GM21447 (cell line): ENCODE results near the gene LRP2BP.

Experiments
- ATAC-seq: cut with Tn5 transposase; IDR thresholded peaks from one replicate; pipeline ENCODE4 v1.9.1; 2021; ENCODE audit not compliant: unreplicated experiment

The LRP2BP gene

DNA sequence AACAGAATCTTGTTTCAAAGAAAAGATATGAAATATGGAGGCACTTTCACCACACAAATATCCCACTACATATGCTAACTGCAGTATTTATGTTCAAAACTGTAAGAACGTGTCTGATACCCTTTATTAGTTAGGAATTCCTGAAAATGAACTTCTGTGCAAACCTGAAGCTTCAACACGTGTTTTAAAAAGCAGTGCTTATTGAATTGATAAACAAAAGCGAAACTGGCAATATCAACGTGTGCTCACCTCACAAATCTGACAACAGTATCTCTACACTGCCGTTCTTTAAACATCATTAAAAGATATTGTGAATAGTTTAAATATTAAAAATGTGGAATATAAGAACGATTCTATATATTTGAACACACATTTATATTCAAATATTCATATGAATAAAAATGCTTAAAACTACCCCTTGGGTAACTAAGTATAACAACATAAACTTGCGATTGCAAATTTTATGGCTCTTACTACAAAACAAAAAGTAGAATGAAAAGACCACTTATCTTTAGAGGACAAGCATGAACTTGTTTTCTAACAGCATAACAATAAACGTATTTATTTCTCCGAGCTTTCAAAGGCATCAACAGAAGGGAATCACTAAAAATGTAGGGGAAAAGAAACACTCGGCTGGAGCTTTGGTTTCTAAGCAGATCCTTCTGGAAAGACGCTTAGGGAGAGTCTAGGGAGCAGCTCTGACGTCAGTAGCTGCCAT is at the start of gene LRP2BP:
TSS of gene LRP2BP (minus strand) at position 687 of the 718 bp plus-strand sequence. CDS start 17,738 bp downstream, outside the sequence.
- no peak for ATAC-seq

DNA sequence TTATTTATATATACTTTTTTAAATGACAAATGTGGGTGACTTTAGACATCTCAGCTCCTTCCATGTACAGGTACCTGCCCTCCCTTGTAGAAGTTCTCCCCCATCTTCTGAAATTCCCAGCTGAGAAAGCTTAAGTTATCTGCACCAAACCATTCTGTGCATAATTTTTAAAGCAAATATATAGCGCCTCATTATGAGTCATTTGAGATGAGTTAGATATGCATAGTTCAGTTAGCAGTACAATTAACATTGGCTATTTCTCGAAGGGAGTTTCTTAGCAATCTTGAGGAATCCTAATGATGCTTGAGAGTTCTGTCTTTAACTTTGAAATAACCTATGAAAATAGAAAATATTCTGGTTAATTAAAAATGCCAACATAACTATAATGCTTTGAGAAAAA is 49.5 kb upstream of the LRP2BP start:
- ATAC-seq = no peak

DNA sequence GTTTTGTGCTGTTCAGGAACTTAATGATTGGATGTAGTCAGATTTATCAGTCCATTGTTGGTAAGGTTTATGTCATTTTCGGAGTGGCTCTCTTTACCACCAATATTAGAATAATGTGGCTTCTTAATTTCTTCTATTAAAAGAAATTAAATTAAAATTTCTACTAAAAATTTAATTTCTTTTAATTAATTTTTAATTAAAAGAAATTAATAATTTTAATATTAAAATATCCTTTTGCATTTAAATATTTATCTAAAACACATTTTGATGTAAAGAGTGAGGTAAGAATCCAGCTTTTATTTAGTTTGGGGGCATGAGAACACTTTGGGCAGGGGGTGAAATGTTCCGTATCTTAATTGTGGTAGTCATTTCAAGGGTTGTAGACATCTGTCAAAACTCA is 45.8 kb upstream of the LRP2BP start:
- ATAC-seq = no peak

DNA sequence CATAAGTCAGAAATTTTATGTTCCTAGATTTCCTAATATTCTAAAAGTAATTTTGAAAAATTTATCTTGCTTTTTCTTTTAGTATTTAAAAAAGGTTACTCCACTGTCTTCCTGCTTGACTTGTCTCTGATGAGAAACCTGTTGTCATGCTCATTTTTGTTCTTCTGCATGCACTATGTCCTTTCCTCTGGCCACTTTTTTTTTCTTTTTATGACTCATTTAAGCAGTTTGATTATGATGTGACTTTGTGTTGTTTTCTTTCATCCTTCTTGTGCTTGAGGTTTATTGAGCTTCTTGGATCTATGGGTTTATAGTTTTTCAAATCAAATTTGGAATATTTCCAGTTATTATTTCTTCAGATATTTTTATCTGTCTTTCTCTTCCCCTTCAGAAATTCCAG is 42.1 kb upstream of the LRP2BP start:
- ATAC-seq = no peak

DNA sequence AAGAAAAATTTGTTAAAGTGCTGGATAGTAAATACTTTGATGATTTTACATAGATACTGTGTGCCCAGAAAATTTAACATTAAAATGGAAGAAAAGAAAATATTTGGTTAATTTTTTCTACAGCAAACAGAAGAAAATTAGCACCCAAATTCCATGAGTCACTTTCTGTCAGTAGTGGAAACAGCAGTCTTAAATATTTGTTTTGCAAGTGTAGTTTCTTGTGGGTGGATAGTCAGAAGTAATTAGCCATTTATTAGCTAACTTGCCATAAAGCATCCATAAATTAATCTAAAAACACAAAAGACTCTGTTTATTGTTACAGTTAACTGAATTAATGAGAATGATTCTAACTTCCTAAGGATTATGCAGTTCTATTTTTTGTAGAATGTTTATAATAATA is 39.7 kb upstream of the LRP2BP start:
- ATAC-seq = no peak

DNA sequence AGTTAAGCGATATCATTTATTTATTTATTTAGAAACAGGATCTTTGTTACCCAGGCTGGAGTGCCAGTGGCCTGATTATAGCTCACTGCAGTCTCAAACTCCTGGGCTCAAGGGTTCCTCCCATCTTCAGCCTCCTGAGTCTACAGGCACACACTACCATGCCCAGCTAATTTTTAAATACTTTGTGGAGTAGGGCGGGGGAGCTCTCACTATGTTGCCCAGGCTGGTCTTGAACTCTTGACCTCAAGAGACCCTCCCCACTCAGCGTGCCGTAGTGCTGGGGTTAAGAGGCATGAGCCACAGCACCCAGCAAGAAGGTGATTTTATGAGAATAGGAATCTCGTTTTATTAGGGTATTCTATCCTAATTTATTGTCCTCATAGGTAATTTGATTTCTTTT is 33.9 kb upstream of the LRP2BP start:
- ATAC-seq = no peak

DNA sequence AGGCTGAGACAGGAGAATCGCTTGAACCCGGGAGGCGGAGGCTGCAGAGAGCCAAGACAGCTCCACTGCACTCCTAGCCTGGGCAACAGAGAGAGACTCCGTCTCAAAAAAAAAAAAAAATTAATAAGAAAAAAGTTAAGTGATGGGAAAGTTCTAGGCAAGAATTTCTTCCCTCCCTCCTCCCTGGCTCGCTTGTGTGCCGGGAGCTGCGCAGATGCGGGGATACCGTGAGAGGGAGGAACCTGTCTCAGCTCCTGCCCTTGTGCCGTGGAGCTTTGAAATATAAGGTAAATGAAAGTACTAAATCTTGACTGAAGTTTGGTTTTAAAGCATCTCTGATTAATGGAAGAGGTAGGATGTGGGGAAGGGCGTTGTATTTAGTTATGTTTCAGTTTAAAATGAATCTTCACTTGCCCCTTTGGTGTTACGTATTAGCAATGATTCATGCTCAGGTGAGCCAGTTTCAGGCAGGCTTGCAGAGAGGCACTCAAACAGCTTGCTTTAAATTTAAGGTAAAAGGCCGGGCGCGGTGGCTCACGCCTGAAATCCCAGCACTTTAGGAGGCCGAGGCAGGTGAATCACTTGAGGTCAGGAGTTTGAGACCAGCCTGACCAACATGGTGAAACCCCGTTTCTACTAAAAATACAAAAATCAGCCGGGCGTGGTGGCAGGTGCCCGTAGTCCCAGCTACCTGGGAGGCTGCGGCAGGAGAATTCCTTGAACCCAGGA is 31.4 kb upstream of the LRP2BP start:
- ATAC-seq = no peak

DNA sequence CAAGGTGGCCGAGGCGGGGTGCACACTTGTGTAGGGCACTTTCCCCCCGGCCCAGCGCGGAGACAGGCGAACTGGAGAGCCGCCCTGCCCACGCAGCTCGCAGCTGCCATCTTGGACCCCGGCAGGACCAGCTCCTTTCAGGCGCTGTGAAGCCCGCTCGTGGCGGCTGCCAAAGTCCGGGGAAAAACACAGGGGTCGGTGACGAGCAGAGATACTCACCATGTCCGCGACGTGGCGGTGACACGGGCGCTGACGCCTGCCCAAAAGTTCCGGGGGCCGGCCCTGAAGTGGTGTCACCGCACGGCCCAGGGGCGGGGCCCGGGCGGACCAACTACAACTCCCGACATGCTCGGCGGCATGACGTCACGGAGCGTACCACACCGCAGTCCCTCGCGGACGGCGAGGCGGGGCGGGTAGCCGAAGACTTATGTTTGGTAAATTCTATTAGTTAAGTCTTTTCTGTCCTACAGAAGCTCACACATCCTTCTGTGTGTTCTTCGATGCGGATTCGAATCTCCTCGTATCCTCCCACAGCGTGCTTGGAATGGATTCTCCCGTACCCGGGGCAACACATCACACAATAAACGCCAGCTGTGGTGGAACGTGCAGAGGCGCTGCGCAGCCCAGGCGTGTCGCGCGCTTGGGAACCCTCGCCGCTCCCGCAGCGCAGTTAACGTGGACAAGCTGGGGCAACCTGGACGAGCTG is 30.1 kb upstream of the LRP2BP start, which contains the start of gene UFSP2:
TSS of gene UFSP2 (minus strand) at position 318 of the 706 bp plus-strand sequence. CDS start at position 222, 96 bp downstream.
- ATAC-seq = peak; percentile 93

DNA sequence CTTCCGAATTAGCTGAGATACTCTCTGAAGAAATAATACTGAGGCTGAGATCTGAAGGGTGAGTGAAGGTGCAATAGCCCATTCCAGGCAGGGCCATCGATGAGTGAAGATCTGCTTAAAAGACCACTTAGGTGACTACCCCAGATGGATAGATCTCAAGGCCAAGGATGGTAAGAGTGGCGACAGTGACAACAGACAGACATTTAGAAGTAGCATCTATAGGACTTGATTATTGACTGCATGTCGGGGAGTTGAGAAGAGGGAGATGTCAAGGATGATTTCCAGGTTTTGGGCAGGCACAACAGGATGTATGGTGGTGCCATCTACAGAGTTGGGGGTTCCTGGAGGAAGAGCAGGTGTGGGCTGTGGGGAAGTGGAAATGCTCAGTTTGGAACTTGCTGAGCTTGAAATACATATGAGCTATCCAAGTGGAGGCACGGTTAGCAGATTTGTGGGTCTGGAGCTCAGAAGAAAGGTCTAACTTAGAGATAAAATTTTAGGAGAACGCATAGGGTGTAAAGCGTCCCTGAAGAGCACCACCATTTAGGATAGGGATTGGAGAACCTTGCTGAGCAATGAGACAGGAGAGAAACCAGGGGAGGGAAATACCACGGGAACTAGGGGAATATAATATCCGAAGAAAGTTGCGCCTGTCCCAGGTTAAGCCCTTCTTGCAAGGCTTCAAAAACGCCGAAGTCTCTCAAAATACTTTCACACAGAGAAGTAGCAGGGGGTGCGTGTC is 29.4 kb upstream of the LRP2BP start:
- peak; percentile 7 for ATAC-seq

DNA sequence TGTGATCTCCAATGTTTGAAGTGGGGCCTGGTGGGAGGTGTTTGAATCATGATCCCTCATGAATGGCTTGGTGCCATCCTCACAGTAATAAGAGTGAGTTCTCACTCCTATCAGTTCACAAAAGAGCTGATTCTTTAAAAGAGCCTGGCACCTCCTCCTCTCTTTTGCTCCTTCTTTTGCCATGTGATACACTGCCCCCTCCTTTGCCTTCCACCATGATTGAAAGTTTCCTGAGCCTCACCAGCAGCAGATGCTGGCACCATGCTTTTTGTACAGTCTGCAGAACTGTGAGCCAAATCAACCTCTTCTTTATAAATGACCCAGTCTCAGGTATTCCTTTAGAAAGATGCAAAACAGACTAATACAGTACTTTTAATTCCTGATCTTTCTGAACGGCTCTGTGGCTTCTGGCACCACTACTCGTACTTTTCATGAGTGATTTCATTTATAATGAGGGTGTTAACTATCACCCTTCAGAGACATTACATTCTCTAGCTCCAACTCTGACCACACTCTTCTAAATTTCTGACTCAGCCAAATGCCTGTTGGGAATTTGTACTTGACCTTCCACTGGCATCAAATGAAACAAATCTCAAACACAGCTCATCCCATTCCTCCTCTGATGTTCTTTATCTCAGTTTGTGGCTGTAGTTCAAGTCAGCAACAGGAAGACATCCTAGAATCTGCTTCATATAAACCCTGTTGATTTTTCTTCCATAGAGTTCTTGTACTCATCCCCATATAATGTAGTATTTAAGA is 25.8 kb upstream of the LRP2BP start:
- ATAC-seq = no peak

DNA sequence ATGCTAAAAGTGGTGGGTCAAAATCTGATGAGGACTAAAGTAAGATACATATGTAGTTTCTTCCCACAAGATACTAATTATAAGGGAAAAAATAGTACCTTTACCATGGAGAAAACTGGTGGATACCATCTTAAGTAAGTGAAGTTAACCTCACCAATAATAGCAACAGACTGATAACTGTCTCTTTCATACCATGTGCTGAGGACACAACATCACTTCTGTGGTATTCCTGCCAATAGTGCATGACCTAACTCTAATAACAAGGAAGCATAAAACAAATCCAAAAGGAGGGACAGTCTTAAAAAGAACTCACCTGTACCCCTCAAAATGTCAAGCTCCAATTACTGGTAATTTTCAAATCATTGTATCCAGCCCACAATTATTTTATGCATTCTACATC is 21.2 kb upstream of the LRP2BP start:
- no peak for ATAC-seq

DNA sequence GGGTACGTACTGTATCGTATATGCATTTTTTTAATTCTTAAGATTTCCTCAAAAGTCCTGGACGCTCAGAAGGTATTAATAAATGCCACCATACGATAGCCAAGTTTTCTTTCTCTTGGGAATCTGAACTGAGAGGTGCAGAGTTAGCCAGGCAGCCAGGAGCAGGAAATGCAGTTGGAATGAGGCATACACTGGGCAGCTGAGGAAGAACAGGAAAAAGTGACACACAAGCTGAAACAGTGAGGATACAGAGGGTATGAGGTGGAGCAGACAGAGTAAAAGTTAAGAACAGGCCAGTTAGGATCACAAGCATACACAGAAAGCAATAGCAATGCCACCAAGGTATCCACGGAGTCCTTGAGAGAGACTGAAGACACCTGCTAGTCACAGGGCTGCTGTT is 16.7 kb upstream of the LRP2BP start:
- no peak for ATAC-seq

DNA sequence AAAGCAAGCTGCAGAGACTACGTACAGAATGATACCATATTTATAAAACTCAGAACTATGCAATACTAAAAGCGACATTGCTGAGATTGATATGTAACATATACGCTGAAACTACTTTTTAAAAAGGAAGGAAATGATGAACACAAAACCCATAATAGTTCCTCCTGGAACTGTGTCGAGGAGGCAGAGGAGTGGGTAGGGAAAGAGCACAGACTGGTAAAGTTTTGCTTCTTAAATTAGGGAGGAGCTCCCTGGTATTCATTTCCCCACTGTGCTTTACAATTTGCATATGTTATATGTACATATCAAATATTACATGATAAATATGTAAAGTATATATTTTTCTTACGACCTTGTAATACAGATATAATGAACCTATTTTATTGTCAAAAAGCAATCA is 16.1 kb upstream of the LRP2BP start:
- ATAC-seq = no peak

DNA sequence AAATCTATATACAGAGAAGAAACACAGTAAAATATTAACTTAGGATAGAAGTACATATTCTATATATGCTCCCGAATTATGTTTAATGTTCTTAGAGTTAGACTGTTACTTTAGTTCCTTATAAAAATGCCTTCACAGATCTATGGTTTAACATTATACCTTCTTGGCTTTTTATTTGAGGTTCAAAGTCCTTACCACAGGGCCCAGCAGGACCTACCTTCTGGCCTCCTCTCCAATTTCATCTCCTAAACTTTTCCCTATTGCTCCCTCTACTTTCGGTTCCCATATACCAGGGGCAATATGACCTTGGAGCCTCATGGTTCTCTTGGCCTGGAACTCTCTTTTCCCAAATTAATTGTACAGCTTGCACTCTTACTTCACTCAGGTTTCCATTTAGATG is 12.7 kb upstream of the LRP2BP start:
- no peak for ATAC-seq

DNA sequence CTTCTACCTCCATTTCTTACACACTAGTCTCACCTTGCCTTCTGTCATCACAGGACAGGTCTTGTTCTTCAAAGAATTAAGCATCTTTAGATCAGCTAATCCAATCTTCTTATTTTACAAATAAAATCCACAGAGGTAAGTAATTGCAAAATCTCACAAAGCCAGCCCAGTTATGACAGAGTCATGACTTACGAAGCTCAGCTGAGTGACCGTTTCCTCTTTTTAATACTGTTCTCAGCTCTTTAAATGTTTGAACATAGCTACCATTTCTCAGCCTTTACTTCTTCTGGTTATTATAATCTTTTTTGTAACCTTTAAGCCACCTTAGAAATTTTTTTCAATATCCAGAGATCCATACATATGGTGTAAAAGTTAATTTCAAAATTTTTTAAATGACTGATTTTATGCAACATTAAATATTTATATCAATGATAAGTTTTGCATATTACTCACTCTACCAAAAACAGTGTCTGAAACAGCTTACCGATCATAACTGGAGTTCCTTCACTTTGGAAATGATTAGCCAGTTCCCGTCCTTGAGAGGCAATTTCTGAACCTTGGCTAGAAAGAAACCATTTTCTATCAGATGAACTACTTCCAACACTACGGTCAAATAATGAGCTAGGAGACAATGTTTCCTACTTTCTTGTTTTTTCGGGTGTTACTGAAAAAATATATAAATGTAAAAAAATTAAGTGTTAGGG is 9.7 kb upstream of the LRP2BP start:
- ATAC-seq = peak; percentile 55

DNA sequence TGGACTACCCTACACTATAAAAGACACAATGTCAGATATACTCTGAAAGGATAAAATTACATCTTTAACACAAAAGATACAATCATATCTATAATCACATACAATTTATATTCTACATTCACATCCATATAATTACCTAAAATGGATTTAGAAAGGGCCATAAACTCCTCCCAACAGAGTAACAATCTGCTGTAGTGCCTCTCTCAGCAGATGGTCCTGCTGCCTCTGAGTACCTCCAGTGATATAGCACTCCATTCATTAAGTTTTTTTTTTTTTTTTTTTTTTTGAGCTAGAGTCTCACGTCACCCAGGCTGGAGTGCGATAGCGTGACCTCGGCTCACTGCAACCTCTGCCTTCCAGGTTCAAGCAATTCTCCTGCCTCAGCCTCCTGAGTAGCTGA is 8.3 kb upstream of the LRP2BP start:
- ATAC-seq = no peak

DNA sequence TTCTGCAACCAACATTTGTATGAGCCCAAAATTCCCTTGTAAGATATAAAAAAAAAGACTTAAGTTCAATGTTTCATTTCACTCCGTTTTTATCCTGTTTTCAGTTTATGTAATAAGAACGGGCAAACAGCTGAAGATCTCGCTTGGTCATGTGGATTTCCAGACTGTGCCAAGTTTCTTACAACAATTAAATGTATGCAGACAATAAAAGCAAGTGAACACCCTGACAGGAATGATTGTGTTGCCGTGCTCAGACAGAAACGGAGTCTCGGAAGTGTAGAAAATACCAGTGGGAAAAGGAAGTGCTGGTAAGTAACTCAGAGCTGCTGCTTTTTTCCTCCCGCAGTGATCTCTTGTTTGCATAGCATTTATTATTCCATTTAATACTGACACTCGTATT is 3.7 kb upstream of the LRP2BP start:
- ATAC-seq = no peak

DNA sequence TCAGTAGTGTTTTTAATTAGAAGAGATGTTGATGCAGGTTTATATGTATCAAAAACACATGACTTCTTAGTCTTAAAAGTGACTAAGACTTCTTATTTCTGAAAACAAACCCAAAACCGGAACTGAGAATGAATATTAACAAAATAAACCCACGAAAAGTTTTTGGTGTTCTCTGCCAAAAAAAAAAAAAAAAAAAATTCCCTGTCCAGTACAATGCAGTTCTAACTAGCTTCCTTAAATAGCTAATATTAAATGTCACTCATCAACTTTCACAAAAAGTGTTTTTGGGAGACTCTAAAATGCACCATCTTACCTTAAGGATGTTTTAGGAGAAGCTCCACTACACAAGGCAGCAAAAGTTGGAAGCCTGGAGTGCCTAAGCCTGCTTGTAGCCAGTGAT is 2.9 kb upstream of the LRP2BP start:
- ATAC-seq = no peak

DNA sequence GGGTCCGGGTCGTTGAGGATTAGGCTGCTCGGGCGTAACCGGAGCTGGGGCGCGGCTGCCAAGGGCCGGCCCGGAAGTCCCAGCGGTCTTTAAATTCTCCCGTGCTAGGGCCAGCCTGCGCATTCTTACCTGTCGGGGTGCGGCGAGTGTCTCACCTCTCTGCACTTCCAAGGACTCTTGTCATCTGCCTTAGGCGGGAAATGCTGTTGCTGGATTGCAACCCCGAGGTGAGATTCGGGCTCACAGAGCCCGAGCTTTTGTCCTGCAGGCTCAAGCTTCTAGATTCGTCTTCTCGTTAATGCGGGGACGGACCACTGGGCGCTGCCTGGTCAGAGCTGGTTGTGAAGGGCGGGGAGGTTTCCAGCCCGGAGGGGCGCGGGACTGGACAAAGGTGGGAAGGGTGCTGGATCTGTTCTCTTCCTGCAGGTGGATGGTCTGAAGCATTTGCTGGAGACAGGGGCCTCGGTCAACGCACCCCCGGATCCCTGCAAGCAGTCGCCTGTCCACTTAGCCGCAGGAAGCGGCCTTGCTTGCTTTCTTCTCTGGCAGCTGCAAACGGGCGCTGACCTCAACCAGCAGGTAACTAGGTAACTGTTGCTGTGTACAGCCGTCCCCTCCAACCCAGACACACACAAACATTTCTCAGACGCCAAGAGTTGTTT is 1.1 kb upstream of the LRP2BP start, which contains the start of gene ANKRD37:
TSS of gene ANKRD37 (plus strand) at position 118 of the 662 bp plus-strand sequence. CDS start at position 201, 83 bp downstream.
- no peak for ATAC-seq
